ENCODE data around the gene CEBPA.

CEBPA gene

DNA sequence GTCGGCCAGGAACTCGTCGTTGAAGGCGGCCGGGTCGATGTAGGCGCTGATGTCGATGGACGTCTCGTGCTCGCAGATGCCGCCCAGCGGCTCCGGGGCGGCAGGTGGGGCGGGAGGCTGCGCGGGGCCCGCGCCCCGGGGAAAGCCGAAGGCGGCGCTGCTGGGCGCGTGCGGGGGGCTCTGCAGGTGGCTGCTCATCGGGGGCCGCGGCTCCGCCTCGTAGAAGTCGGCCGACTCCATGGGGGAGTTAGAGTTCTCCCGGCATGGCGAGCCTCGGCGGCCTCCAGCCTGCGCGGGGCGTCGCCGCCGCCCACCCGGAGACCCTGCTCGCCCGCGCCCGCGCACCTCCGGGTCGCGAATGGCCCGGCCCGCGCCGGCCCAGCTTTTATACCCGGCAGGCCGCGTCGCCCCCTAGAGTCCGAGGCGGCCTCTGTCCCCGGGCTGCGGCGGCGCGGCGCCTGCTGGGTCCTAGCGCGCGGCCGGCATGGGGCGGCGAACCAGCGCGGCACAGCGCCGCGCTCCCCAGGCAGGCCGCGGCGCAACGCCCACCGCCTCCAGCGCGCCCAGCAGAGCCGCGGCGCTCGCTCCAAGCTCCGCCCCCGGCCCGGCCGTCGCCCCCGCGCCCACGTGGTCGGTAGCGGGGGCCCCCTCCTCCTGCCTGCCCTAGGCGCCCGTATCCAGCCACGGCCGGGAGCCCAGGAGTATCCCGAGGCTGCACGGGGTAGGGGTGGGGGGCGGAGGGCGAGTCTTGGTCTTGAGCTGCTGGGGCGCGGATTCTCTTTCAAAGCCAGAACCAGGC lies at the start of gene CEBPA:
CEBPA (minus strand) TSS at position 360 of the 799 bp plus-strand sequence; CDS start at position 240, 120 bp downstream.
- peak; percentile 85 for DNase-seq

DNA sequence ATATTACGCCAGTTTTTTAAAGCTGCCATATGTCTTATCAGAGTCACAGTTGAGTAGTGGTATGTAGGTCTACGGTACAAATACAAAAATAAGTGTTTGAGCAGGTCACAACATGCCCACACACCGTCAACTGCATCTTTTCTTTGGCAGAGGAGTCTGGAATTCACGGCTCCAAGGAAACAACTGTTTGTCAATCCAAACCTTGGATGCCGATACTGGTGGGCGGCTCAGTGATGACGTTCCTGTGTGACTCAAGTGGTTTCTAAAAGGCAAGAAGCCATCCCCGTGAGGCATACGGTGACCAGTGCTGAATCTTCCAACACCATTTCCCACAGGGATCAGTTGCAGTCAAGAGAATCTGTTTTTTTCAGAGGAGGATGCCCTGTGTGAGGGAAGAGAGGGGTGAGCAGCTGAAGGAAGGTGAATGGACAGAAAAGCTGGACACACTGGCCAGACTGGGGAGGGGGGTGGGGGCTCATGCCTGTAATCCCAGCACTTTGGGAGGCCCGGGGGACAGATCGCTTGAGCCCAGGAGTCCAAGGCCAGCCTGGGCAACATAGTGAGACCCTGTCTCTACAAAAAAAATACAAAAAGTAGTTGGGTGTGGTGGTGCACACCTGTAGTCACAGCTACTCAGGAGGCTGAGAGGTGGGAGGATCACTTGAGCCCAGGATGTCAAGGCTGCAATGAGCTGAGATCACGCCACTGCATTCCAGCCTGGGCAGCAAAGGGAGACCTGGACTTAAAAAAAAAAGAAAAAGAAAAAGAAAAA lies 48.4 kb upstream of the CEBPA start:
- no peak for DNase-seq

DNA sequence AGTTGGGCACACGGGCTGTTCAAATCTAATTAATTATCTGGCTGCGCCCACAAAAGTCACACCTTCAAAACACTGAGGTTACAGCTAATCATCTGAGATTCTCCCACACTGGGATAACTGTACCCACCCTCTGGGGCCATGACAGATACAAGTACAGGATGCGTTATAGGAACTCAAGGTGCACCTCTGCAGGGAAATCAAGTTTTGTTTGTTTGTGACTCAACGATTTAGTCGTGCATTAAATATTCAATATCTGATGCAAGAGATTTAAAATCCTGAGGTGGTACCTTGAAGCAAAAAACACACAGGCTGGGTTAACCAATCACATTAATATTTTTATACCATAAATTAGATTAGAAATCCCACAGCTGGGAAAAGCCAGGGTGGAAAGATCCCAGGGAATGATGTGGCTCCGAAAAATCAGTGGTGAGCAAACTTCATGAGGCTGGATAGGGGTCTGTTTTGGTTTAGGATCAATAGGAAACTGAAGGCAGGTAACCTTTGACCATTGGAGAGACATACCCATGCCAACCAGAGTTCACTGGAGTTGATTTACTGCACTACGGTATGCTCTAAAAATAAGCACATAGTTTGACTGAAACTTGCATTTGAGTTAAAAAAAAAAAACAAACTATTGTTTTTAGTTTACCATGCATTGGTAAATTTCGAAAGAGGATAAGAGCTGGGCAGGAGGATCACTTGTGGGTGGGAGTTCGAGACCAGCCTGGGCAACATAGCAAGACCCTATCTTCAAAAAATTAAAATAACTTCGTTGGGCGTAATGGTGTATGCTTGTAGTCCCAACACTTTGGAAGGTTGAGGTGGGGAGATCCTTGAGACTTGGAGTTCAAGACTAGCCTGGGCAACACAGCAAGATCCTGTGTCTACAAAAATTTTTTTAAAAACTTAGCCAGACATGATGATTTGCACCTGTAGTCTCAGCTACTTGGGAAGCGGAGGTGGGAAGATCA lies 47.3 kb upstream of the CEBPA start:
- DNase-seq: no peak

DNA sequence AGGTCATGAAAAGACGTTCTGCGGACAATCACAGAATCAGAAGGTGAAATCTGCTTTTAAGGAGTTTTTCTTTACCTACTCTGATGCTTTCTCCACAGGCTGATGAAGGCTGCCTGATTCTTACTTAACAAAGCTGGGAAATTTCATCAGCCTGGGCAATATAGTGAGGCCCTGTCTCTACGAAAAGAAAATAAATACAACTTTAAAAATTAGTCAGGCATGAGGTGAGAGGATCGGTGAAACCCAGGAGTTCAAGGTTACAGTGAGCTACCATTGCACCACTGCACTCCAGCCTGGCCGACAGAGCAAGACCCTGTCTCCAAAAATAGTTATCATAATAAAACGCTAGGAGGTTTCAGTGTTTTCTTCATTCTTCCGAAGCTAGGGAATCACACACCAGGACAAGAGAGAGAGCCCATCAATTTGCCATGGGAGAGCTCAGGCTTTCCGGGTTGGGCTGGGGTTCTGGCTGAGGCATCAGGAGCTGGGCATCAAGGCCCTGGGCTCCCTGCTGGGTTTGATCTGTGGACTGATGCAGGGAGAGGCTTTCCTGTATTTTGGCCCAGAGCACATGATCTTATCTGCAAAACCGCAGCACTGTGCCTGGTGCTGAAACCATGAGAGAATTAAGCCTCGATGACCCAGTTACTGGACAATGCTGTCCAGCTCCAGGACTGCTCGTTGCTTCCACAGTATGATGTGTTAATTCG lies 46.1 kb upstream of the CEBPA start:
- no peak for DNase-seq

DNA sequence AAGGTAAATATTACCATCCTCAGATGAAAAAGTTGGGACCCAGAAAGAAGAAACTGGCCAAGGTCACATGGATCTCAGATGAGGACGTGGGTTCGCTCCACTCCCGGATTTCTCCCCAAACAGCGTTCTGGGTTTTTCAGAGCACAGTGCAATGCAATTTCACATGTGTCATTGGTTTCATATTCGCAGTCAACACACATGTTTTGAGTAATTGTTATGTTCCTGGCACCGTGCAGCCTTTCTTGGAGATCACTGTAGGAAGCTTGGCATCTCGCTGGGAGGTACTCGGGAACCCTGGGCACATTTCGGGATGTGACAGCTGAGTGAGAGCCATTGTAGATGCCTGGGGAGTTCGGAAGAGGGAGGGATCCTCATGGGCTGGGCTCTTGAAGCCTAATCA lies 45.0 kb upstream of the CEBPA start:
- DNase-seq: no peak

DNA sequence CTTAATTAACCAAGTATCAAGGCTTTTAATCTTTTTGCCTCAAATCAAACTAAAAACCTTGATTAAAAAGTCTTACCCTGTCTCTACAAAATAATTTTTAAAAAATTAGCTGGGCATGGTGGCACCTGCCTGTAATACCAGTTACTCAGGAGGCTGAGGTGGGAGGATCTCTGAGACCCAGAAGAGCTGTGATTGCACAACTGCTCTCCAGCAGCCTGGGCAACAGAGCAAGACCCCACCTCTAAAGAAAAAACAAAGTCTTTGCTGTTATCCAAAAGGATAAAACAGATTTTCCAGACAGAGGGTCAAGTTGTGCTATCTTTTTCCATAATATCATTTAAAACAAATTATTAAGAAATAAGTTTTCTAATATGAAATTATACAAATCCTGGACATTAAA lies 44.3 kb upstream of the CEBPA start:
- no peak for DNase-seq

DNA sequence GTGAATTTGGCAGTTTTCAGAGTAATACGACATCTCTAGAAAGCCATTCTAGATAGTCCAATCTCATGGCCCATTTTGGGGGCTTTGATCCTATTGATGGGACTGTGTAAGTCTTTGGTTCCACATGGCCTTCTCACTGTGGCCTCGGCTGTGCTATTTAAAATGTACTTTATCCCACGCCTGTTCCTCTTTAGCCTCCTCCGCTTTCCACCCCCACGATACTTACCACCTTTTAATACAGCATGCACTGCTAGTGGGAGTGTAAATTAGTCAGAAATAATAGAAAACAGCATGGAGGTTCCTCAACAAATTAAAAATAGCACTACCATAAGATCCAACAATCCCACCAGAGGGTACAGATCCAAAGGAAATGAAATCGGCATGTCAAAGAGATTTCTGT lies 42.8 kb upstream of the CEBPA start:
- DNase-seq: no peak

DNA sequence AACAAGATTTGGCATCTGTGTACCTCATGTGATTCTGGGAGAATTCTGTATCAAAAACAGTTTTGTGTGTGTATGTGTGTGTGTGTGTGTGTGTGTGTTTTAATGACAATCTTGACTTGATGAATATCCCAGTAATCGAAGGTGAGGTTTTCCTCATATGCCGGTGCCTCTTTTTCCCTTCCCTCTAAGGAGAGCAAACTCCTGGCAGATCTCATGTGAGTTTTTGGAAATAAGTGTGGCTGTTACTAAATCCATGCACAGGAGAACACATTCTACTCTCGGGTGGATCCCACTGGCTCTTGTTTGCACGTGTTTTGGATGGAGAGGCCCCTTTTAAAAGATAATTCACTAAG lies 42.2 kb upstream of the CEBPA start:
- DNase-seq: no peak

DNA sequence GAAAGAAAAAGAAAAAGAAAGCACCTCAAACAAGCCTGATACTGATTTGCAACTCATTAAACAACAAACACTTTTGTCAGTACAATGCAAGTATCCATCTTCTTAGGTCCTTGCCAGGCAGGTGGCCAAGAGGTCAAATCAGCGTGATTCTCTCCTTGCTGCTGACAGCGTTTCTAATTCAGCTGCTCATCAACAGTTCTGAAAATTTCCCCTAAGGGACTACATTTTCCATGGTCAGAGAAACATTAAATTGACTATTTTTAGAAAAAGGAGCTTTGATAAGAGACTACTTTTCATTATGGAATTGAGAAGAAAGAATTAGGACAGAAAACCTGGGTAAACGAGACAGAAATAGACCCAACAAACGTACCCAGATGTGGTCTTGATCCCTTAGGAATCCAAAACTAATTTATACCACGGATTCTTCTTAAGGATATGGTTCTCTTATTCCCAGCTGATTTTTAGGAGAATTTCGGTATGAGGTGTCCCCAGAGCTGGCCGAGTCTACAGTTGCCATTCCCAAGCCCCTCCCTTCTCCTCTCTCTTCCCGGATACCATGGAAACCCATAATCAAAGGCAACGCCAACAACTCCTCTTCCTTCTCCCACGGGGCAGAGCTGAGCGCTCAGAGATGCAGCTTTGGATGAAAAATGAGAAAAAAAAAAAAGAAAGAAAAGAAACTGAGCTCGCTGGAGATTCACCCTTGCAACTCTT lies 41.7 kb upstream of the CEBPA start:
- no peak for DNase-seq

DNA sequence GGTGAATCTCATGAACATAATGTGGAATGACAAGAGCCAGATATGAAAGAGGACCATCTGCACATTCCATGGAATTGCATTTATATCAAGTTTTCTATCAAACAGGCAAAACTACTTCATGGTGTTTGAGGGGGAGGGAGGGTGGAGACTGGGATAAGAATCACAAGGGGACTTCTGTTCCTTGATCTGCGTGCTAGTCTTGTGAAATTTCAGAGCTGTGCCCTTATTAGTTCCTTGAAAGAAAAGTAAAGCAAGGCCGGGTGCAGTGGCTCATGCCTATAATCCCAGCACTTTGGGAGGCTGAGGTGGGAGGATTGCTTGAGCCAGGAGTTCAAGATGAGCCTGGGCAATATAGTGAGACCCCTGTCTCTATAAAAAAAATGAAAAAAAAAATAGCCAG lies 41.0 kb upstream of the CEBPA start:
- DNase-seq: no peak

DNA sequence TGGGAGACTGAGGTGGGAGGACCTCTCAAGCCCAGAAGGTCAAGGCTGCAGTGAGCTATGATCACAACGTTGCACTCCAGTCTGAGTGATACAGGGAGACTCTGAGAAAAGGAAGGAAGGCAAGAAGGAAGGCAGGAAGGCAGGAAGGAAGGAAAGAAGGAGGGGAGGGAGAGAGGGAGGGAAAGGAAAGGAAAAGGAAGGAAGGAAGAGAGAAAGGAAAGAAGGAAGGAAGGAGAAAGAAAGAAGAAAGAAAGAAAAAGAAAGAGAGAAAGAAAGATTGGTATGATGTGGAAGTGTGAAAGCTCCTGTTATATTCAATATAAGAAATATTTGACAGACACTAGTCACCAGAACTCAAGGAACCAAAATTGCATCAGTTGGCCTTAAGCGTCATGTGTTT lies 38.7 kb upstream of the CEBPA start:
- no peak for DNase-seq

DNA sequence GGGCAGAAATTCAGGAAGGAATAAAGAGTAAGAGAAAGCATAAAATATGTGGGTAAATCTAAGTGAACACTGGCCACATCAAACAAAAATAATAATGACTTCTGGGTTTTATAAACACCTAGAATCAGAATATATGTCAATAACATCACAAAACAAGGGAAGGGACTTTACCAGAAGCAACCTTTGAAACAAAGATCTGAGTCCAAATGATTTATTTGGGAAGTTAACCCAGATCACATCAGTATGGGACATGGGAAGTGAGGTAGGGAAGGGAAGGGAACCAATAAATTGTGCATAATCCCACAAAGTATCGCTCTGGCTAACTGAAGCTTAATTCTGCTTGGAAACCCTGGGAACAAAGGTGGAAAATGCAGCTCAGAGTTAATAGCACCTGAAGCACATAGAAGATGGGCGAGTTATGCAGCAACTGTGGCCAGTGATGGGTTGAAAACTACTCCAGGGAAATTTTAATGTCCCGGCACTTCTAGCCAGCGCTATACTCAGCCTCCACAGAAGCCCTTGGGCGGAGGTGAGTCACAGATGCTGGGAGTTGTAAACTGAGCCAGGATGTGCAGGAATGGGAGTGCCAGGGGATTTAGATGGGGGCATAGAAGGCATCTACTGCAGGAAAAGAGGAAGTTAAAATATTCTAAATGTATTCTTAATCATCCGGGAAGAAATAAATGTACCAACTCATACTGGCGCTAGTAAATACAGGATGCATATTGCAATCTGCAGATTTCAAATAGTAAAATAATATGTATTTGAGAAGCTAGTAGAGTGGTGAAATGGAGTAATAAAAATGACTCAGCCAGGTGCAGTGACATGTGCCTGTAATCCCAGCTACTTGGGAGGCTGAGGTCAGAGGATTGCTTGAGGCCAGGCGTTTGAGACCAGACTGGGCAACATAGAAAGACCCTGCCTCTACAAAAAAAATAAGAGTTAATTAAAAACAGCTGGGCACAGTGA lies 37.0 kb upstream of the CEBPA start:
- no peak for DNase-seq

DNA sequence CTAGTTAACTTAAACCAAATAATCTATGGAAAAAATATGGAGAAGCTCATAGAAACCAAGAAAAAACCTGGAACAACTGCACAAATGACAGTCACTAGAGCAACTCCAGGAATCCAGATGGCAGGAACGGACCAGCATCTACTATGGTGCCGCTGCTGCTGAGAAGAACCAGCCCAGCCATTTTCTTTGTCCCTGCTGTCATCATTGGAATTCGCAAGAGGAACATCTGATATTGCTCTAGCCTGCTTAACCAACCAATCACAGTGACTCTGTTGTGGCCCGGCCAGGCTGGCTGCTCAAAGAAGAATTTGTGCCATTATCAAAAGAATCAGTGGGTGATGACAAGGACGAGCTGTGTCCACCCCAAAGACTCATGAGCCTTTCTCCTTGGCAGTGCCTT lies 33.1 kb upstream of the CEBPA start:
- DNase-seq: no peak

DNA sequence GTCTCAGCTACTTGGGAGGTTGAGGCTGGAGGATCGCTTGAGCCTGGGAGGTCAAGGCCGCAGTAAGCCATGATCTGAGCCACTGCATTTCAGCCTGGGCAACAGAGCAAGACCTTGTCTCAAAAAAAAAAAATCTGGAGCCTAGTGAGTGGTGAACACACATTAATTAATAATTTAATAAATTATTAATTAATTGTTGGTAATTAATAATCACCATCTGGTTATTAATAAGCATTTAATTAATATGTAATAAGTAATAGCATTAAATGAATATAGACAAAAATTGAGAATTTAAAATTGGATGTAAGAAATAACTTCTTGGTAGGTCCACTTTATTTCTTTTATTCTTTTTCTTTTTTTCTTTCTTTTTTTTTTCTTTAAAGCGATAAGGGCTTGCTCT lies 31.9 kb upstream of the CEBPA start:
- no peak for DNase-seq

DNA sequence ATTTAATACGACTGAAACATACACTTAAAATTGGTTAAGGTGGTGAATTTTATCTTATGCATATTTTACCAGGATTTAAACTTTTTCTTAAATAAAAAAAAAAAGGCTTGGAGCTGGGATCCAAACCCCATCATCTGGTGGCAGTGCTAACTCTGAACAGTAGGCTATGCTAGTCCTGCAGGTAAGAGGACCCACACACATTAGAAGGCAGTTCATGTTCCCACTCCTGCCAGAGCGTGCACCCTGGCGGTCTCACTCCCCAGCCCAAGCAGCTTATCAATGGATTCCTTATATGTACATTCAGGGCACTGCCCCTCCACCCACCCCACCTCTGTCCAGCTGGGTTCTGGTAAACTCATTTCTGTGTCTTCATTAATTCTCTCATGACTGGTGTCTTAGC lies 31.3 kb upstream of the CEBPA start:
- DNase-seq: no peak

DNA sequence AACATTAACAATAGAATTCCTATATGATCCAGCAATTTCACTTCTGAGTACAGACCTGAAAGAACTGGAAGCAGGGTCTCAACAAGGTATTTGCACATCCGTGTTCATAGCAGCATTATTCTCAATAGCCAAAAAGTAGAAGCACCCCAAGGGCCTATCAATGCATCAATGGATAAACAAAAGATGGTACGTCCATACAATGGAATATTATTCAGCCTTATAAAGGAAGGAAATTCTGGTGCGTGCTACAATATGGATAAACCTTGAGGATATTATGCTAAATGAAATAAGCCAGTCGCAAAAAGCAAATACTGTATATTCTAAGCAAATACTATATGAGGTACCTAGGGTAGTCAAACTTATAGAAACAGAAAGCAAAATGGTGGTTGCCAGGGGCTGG lies 30.8 kb upstream of the CEBPA start:
- no peak for DNase-seq

DNA sequence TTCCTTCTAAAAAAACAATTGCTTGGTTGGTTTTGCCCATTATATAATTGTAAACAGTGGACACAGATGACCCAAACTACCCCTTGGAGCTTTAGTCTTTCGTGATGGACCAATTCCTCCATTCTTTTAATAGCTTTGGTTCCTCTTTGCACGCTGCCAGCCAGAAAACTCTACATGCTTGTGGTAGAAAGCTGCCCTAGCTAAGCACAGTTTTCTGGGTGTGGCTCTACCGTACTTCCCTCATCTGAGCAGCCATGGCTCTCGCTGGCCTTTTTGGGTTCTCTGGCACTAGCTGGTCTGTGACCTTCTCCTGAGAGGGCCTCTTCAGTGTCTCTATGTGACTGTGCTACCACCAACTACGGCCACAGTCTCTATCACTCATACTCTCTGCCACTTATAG lies 29.9 kb upstream of the CEBPA start:
- no peak for DNase-seq

DNA sequence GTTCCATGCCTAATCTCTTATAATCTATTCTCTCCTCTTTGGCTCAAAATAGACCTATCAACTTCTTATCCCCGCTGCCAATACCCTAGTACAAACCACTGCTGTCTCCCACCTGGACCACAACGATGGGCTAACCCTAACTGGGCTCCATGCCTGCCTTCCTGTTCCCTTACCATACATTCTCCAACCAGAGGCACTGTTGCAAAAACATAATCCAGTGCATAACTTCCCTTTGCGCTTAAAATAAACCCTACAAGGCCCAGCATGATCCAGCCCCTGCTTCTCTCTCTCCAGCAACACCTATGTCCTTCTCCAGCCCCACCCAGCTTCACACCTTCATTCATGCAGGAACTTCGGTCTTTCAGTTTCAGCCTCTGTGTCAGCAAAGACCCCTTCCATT lies 27.4 kb upstream of the CEBPA start:
- DNase-seq: no peak

DNA sequence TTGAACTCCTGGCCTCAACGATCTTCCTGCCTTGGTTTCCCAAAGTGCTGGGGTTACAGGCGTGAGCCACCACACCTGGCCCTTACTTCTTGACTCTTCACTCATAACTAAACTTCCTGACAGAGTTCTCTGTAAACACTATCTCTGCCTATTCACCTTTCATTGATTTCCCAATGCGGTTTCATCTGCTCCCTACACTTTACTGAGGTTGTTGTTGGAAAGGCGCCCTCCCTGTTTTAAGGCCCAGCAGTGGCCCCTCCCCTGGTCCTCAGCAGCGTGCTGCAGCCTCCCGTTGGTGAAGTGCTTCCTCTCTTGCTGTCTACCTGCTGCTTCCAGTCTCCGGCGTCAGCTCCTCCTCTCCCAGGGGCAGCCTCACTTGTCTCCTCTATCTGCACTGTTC lies 26.7 kb upstream of the CEBPA start:
- no peak for DNase-seq

DNA sequence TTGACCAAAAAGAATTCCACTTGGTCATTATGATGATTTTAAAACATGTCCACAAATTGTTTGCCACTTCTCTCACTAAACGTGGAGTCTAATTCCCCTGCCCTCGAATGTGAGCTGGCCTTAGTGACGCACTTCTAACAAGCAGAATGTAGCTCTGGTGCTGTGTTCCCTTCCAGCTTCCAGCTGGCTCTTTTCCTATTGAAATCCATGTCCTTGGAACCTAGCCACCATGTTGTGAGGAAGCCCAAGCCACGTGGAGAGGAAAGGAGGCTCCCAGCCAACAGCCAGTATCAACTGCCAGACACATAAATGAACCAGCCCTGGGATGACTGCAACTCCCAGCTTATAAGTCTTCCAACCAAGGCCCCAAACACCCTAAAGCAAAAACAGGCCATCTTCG lies 23.6 kb upstream of the CEBPA start:
- DNase-seq: no peak

DNA sequence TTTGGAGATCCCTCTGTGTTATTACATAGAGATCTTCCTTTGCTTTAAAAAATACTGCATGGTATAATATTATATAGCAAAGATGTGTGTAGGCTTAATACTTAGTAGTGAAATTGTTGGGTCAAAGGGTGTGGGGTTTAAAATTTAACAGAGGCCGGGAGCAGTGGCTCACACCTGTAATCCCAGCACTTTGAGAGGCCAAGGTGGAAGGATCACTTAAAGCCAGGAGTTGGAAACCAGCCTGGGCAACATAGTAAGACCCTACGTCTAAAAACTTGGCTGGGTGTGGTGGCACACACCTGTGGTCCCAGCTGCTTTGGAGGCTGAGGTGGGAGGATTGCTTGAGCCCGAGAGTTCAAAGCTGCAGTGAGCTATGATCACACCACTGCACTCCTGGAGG lies 22.3 kb upstream of the CEBPA start:
- DNase-seq: no peak

All from NCI-H345 (cell line).